PC-3 (cell line): ENCODE measurements around the gene TGIF2.

Experiments
- CTCF ChIP-seq: fragments of 300-600 bp; sonication (generic); conservative IDR thresholded peaks from 2 replicates; pipeline ENCODE4 v1.5.1; 2017; ENCODE audit warnings: antibody characterized with exemption, low read depth, mild to moderate bottlenecking, low read length
- EZH2 ChIP-seq: fragments of 300-600 bp; sonication (generic); IDR thresholded peaks from one replicate; pipeline ENCODE4 v1.6.1; 2017; ENCODE audit warnings: antibody characterized with exemption, mild to moderate bottlenecking, low read length; ENCODE audit not compliant: unreplicated experiment
- EZH2phosphoT487 ChIP-seq: fragments of 300-600 bp; sonication (generic); IDR thresholded peaks from 2 replicates; pipeline ENCODE4 v1.6.1; 2018; ENCODE audit warnings: mild to moderate bottlenecking, antibody characterized with exemption, low read length, borderline replicate concordance

- TF ChIP-seq EZH2 (no peak), EZH2phosphoT487 (no peak), CTCF (no peak)
These were observed 3.5 kb upstream of the TGIF2 start for GRCh38 chr20:36569847-36570429.
